HG03571 (cell line): ENCODE results near the gene PSME2.

Experiments
- ATAC-seq: cut with Tn5 transposase; IDR thresholded peaks from one replicate; pipeline ENCODE4 v1.9.1; 2021; ENCODE audit not compliant: unreplicated experiment

Gene PSME2

DNA sequence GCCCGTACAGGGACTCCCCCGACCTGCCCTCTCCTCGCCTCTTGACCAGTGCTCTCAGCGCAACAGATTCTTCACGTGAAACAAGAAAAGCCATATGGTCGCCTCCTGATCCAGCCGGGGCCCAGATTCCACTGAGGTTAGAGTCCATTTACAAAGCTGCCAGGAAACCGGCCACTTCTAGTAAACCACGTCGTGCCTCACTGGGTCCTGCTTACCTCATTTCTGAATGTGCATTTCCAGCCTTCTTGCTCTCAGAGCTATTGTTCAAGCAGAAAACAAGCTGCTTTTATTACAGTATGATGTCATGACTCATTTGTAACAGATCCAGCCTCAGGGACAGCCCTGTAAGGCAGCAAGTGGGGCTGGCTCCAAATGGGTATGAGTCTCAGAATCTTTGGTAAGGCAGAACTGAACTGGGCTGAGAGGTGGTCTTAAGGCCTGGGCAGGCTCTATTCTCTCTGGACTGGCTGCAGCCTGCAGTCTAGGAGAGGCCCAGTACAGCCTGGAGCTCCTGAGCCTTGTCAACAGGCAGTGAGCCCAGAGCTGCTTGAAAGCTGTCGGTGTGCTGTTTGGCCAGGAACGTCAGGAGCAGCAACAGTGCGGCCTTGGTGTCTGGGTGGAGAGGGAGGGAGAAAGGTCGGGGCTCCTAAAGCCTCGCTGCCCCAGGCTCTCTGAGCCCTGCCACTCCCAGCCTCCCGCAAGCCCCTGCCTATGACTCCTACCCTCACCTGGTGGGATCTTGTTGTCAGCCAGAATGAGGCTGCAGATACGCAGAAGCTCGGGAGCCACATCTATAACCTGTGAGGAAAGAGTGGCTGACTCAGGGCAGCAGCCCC, 33.8 kb upstream of the PSME2 start:
- no peak for ATAC-seq

DNA sequence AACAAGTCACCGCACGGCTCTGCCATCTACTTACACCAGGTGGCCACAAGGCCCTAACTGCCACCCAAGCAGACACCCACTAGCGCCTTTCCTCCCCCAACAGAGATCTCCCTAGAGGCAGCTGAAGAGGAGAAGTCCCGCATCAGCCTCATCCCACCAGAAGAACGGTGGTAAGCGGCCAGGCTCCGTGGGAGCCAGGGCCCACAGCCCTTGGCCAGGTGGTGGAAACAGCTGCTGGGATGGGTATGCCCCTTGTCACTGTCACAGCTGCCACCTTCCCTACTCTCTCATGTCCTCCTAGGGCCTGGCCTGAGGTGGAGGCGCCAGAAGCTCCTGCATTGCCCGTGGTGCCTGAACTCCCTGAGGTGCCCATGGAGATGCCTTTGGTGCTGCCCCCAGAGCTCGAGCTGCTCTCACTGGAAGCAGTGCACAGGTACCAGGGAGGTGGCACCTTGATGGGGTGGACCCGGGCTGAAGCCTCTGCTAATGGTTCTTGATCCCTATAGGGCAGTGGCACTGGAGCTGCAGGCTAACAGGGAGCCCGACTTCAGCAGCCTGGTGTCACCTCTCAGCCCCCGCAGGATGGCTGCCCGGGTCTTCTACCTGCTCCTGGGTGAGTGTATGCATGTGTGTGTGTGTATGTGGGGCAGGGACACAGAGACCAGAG, 33.0 kb upstream of the PSME2 start:
- ATAC-seq: no peak

DNA sequence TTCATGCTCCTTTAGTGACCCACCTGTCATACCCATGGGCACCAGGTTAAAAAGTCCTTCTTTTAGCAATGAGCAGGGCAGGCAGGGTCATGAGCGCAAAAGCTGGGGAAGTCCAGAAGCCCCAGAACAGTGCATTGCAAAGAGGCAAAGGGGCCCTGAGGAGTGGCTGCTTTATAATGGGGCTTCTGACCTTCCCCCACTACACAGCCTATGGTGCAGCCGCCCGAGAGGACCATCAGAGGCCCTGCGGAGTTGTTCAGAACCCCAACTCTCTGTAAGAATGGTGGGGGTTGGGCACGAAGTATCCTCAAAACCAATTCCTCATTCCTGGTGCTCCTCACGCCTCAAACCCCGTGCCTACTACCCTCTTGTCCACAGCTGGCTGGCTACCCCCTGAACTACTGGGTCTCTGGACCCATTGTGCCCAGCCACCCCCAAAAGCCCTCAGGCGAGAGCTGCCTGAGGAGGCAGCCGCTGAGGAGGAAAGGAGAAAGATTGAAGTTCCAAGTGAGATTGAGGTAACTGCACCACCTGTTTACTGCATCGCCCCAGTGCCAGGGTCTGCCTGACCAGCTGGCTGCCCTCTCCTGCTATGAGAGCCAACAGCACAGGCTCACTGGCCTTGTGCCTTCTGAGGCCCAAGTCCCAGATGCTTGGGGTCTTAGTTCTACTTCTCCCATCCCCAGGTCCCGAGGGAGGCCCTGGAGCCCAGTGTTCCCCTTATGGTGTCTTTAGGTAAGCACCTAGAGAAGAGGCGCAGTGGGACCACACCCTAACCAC, 32.2 kb upstream of the PSME2 start:
- no peak for ATAC-seq

GRCh38 chr14:24177891-24178290, 31.5 kb upstream of the PSME2 start:
- ATAC-seq: no peak

GRCh38 chr14:24177041-24177825, 30.8 kb upstream of the PSME2 start:
- no peak for ATAC-seq

DNA sequence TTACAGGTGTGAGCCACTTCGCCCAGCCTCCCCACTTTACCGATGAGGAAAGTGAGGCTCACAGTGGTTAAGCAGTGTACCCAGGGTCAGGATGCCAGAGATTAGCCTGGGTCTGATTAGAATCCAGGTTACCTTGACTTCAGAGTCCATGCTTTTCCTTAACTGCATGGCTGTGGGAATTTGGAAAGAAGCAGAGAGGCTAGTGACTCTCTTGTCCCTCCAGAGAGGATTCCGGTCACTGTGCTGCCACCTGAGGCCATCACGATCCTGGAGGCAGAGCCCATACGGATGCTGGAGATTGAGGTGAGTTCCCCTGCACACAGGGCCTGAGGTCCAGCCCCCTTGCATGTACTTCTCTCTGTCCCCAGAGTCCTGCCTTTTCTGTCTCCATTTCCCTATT, 30.2 kb upstream of the PSME2 start:
- no peak for ATAC-seq

GRCh38 chr14:24172871-24173281, 26.5 kb upstream of the PSME2 start:
- no peak for ATAC-seq

- no peak for ATAC-seq
Measured at GRCh38 chr14:24172261-24172860, 26.0 kb upstream of the PSME2 start.

DNA sequence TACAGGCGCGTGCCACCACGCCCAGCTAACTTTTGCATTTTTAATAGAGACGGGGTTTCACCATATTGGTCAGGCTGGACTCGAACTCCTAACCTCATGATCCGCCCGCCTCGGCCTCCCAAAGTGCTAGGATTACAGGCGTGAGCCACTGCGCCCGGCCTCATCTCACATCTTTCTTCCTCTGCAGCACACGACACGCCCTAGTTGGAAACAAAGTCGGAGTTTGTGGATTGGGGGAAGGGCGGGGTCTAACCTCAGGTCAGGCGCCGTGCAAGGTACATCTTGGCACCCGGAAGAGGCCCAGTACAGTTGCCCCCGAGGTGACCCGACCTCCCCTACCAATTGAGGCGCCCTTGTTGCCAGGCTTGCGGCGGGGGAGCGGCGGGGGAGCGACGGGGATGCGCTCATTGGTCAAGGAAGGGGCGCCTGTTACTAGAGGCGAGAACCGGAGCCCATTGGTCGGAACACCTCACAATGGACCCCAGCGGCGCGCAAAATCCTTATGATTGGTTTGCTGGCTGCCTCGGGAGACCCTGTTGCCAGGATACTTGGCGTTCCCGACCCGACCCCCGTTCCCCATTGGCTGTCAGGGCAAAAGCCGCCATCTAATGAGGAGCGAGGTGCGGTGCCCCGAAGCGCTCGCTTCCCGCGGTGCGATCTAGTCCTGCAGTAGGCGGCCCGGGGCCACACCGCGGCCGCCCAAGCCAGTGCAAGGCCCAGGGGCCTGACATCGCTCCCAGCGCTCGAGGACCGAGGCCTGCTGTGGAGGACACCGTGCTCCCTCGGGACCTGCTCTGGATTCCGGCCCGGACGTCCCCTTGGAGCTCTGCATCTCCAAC, 25.2 kb upstream of the PSME2 start, which contains the start of gene REC8:
TSS of gene REC8 (plus strand) at position 659 of the 839 bp plus-strand sequence. CDS start 473 bp downstream, outside the sequence.
- ATAC-seq: peak; percentile 87

GRCh38 chr14:24167469-24168114, 21.2 kb upstream of the PSME2 start:
- no peak for ATAC-seq

DNA sequence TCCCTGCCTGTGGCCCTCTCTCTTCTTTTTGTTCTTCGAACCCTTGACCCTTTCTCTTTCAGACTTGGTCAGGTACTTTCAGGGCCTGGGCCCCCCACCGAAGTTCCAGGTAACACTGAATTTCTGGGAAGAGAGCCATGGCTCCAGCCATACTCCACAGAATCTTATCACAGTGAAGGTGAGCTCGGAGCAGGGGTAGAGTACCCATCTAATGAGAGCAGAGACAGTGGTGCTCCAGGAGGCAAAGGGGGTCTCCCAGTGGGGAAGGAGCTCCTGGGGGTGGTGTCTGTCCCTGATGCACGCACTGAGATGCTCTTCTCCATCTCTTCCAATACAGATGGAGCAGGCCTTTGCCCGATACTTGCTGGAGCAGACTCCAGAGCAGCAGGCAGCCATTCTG, 19.4 kb upstream of the PSME2 start:
- ATAC-seq: no peak

GRCh38 chr14:24164518-24164991, 18.1 kb upstream of the PSME2 start:
- ATAC-seq: no peak

GRCh38 chr14:24162093-24162492, 15.7 kb upstream of the PSME2 start:
- no peak for ATAC-seq

- ATAC-seq: peak; percentile 64
Measured at GRCh38 chr14:24160850-24161804, 14.7 kb upstream of the PSME2 start, which contains the start of gene IRF9. IRF9 (plus strand) TSS chr14:24161265; CDS start chr14:24162145, 880 bp downstream.

- no peak for ATAC-seq
Measured at GRCh38 chr14:24160499-24160849, 14.1 kb upstream of the PSME2 start.

- no peak for ATAC-seq
Measured at GRCh38 chr14:24159777-24160498, 13.5 kb upstream of the PSME2 start.

DNA sequence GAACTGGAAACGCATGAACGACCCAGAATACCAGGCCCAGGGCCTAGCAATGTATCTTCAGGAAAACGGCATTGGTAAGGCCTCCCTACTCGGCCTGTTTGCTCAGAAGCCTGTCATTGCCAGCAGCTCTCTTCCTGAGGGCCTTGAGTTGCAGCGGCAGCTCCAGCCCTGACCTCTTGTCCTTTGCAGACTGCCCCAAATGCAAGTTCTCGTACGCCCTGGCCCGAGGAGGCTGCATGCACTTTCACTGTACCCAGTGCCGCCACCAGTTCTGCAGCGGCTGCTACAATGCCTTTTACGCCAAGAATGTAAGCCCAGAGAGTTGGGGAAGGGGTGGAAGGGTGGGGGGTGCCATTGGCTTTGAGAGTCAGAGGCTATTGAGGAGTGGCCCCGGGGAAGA, 10.9 kb upstream of the PSME2 start:
- ATAC-seq: no peak
